AG09319 (cell line): Measurements from ENCODE around the gene CDC42SE2.
"Not testable (repeated sequence)": the region's sequence is repeated elsewhere in the genome, so short reads cannot be mapped to it uniquely, and the experiment has no call there.

Source experiments
- DNase-seq: peaks from one replicate; pipeline ENCODE4 v3.0.0-alpha.2; 2010; ENCODE audit warnings: low read depth; ENCODE audit errors: extremely low read depth
- TF ChIP-seq, protein P1 (sequence below): IDR thresholded peaks from 2 replicates; pipeline ENCODE4 v1.5.1; 2011; ENCODE audit warnings: low read depth, mild to moderate bottlenecking, inconsistent platforms, low read length, moderate library complexity

CDC42SE2 gene

DNA sequence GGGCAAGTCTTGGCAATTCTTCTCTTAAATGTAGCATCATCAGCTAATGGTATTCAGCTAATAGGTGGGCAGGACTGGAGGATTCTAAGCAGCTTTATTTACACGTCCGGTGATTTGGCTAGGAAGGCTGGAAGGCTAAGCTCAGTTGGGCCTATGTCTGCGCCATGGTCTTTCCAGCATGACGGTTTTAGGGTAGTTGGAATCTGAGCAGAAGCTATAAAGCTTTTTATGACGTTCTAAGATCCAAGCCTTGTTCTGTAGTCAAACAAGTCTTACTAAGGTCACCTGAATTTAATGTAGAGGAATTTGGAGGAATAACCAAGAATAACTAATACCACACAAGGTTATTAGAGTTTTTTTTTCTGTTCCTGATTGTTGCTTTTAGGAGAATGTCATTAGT is 66.2 kb downstream of the CDC42SE2 start:
- DNase-seq, result no peak
- TF ChIP-seq, protein P1, sequence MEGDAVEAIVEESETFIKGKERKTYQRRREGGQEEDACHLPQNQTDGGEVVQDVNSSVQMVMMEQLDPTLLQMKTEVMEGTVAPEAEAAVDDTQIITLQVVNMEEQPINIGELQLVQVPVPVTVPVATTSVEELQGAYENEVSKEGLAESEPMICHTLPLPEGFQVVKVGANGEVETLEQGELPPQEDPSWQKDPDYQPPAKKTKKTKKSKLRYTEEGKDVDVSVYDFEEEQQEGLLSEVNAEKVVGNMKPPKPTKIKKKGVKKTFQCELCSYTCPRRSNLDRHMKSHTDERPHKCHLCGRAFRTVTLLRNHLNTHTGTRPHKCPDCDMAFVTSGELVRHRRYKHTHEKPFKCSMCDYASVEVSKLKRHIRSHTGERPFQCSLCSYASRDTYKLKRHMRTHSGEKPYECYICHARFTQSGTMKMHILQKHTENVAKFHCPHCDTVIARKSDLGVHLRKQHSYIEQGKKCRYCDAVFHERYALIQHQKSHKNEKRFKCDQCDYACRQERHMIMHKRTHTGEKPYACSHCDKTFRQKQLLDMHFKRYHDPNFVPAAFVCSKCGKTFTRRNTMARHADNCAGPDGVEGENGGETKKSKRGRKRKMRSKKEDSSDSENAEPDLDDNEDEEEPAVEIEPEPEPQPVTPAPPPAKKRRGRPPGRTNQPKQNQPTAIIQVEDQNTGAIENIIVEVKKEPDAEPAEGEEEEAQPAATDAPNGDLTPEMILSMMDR, result no peak

GRCh38 chr5:131335756-131336155 is 71.9 kb downstream of the CDC42SE2 start:
- DNase-seq, result not testable (repeated sequence)

DNA sequence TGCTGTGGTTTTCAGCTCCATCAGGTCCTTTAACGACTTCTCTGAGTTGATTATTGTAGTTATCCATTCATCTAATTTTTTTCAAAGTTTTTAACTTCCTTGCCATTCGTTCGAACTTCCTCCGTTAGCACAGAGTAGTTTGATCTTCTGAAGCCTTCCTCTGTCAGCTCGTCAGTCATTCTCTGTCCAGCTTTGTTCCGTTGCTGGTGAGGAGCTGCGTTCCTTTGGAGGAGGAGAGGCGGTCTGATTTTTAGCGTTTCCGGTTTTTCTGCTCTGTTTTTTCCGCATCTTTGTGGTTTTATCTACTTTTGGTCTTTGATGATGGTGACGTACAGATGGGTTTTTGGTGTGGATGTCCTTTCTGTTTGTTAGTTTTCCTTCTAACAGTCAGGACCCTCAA is 72.9 kb downstream of the CDC42SE2 start:
- not testable (repeated sequence) for DNase-seq

- not testable (repeated sequence) for DNase-seq
Observed at GRCh38 chr5:131337240-131338050, 73.6 kb downstream of the CDC42SE2 start.

DNA sequence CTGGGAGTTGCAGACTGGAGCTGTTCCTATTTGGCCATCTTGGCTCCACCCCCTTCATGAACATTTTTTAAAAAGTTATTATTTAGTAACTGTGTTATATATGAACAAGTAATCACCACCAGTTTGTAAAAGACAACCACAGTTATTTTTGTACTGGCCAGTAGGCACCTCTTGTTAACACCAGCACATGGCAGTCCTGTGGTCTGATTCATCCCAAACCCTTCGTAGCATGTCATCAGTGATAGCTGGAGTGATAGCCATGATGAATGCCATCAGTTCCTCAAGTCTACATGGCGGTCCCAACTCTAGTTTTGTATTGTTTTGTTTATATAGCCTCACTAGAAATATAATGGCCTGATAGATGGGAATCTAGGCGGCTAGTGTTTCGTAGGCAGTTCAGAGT is 74.2 kb downstream of the CDC42SE2 start:
- DNase-seq, result no peak

GRCh38 chr5:131344288-131344687 is 80.4 kb downstream of the CDC42SE2 start:
- DNase-seq, result not testable (repeated sequence)

More for the DNA sequence above, 74.2 kb downstream of the CDC42SE2 start:
- TF ChIP-seq, protein P1, result no peak

GRCh38 chr5:131346204-131346603 is 82.4 kb downstream of the CDC42SE2 start:
- DNase-seq, result not testable (repeated sequence)

GRCh38 chr5:131353991-131354390 is 90.1 kb downstream of the CDC42SE2 start:
- TF ChIP-seq, protein P1, result no peak
- DNase-seq, result no peak

DNA sequence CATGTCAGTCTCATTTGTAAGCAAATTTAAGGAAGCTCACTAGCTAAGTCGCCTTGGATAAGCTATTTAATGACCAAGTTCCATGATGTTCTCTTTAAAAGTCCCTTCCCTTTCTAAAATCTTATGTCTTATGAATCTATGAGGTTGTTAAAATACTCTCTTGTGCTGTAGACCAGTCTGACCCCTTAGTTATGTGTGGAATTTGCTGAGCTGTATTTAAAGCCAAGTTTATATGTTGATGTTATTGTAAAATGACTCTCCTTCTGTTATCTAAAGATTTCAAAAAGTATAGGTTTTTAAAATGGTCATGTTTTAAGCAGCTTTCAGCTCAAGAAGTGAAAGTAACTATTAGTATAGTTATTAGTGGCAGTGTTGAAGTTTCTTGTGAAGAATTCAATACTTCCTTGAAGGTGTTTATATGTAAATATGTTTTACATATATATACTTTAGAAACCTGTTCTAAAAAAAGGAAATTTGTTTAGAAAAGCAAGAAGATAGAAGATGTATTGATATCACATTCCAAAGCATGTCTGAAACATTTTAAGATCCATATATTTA is 92.2 kb downstream of the CDC42SE2 start:
- no peak for DNase-seq

GRCh38 chr5:131356619-131357018 is 92.8 kb downstream of the CDC42SE2 start:
- DNase-seq, result no peak
- TF ChIP-seq, protein P1, result no peak

More for the DNA sequence above, 92.2 kb downstream of the CDC42SE2 start:
- TF ChIP-seq, protein P1, result no peak
